Activated T-cell treated with anti-CD3 and anti-CD28 coated beads, Interleukin-2, amount 50 U/mL, for 1 hour (primary cell): ENCODE data around the gene CPEB1.
"Not testable (repeated sequence)": the region's sequence is repeated elsewhere in the genome, so short reads cannot be mapped to it uniquely, and the experiment has no call there.

Experiments used
- DNase-seq: peaks from one replicate; pipeline ENCODE4 v3.0.0-alpha.2; 2020

Gene CPEB1

GRCh38 chr15:82540055-82540983 lies 106.8 kb downstream of the CPEB1 start, which contains the start of gene RPS17:
Gene RPS17 (minus strand): TSS chr15:82540457. CDS start chr15:82540428, 29 bp downstream.
- peak; percentile 99 for DNase-seq

- no peak for DNase-seq
Observed at GRCh38 chr15:82539691-82540054, 107.5 kb downstream of the CPEB1 start.

- no peak for DNase-seq
Observed at GRCh38 chr15:82538961-82539690, 108.0 kb downstream of the CPEB1 start.

GRCh38 chr15:82537351-82537908 lies 109.7 kb downstream of the CPEB1 start:
- DNase-seq = no peak

- no peak for DNase-seq
Observed at GRCh38 chr15:82536409-82537350, 110.5 kb downstream of the CPEB1 start.

GRCh38 chr15:82535566-82536408 lies 111.4 kb downstream of the CPEB1 start:
- DNase-seq = no peak

- DNase-seq = not testable (repeated sequence)
Observed at GRCh38 chr15:82535151-82535550, 112.0 kb downstream of the CPEB1 start.

GRCh38 chr15:82534457-82534861 lies 112.7 kb downstream of the CPEB1 start:
- DNase-seq = not testable (repeated sequence)

- no peak for DNase-seq
Observed at GRCh38 chr15:82533801-82534200, 113.4 kb downstream of the CPEB1 start.

GRCh38 chr15:82532991-82533481 lies 114.1 kb downstream of the CPEB1 start:
- DNase-seq = no peak

GRCh38 chr15:82532383-82532990 lies 114.7 kb downstream of the CPEB1 start:
- no peak for DNase-seq

- DNase-seq = no peak
Observed at GRCh38 chr15:82531496-82532382, 115.4 kb downstream of the CPEB1 start.

- peak; percentile 77 for DNase-seq
Observed at GRCh38 chr15:82530606-82531379, 116.4 kb downstream of the CPEB1 start.

GRCh38 chr15:82530006-82530405 lies 117.2 kb downstream of the CPEB1 start:
- no peak for DNase-seq

GRCh38 chr15:82513587-82513986 lies 133.6 kb downstream of the CPEB1 start:
- not testable (repeated sequence) for DNase-seq

GRCh38 chr15:82507693-82508092 lies 139.5 kb downstream of the CPEB1 start:
- DNase-seq = not testable (repeated sequence)

- not testable (repeated sequence) for DNase-seq
Observed at GRCh38 chr15:82507087-82507486, 140.1 kb downstream of the CPEB1 start.

- DNase-seq = not testable (repeated sequence)
Observed at GRCh38 chr15:82505842-82506241, 141.3 kb downstream of the CPEB1 start.

- DNase-seq = not testable (repeated sequence)
Observed at GRCh38 chr15:82504074-82504473, 143.1 kb downstream of the CPEB1 start.
